ENCODE results near the gene AFG1L.

AFG1L gene

GRCh38 chr6:108549741-108550140 lies 254.9 kb downstream of the AFG1L start:
- Histone ChIP-seq H3K4me3 (ENCODE audit: low read depth in 1 of 2, low read length in 1 of 2) (no peak overlapping the region), H3K4me1 (ENCODE audit: control insufficient read depth in 1 of 2, insufficient read depth in 1 of 2, low read depth in 1 of 2, low read length in 1 of 2) (no peaks in the 10 kb centered on the region), H3K9me3 (no peaks in the 10 kb centered on the region), H3K27me3 (no peaks in the 10 kb centered on the region), H3K27ac (no peak overlapping the region), H3K36me3 (no peaks in the 10 kb centered on the region)
- TF ChIP-seq, protein P1, sequence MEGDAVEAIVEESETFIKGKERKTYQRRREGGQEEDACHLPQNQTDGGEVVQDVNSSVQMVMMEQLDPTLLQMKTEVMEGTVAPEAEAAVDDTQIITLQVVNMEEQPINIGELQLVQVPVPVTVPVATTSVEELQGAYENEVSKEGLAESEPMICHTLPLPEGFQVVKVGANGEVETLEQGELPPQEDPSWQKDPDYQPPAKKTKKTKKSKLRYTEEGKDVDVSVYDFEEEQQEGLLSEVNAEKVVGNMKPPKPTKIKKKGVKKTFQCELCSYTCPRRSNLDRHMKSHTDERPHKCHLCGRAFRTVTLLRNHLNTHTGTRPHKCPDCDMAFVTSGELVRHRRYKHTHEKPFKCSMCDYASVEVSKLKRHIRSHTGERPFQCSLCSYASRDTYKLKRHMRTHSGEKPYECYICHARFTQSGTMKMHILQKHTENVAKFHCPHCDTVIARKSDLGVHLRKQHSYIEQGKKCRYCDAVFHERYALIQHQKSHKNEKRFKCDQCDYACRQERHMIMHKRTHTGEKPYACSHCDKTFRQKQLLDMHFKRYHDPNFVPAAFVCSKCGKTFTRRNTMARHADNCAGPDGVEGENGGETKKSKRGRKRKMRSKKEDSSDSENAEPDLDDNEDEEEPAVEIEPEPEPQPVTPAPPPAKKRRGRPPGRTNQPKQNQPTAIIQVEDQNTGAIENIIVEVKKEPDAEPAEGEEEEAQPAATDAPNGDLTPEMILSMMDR (IDR thresholded peaks at IDR 0.05) = no peak

GRCh38 chr6:108550256-108550655 lies 255.4 kb downstream of the AFG1L start:
- Histone ChIP-seq H3K27me3 (no peaks in the 10 kb centered on the region), H3K36me3 (no peaks in the 10 kb centered on the region), H3K4me3 (ENCODE audit: low read depth in 1 of 2, low read length in 1 of 2) (no peak overlapping the region), H3K9me3 (no peaks in the 10 kb centered on the region), H3K27ac (no peak overlapping the region), H3K4me1 (ENCODE audit: control insufficient read depth in 1 of 2, insufficient read depth in 1 of 2, low read depth in 1 of 2, low read length in 1 of 2) (no peaks in the 10 kb centered on the region)
- TF ChIP-seq, protein P1 (IDR thresholded peaks at IDR 0.05) = no peak

- no peak overlapping the region for H3K4me3 ChIP-seq (ENCODE audit: low read depth in 1 of 2, low read length in 1 of 2)
- H3K27me3 ChIP-seq = peaks cover 10% of the 10 kb centered on the region
- no peaks in the 10 kb centered on the region for H3K36me3 ChIP-seq
- peaks cover 8 to 12% of the 10 kb centered on the region in 2 experiments for H3K4me1 ChIP-seq (ENCODE audit: control insufficient read depth in 1 of 2, insufficient read depth in 1 of 2, low read depth in 1 of 2, low read length in 1 of 2)
- TF ChIP-seq, protein P1 (IDR thresholded peaks at IDR 0.05) = no peak
- no peaks in the 10 kb centered on the region for H3K9me3 ChIP-seq
- no peak overlapping the region for H3K27ac ChIP-seq
Observed at GRCh38 chr6:108555399-108556052, 260.7 kb downstream of the AFG1L start.

DNA sequence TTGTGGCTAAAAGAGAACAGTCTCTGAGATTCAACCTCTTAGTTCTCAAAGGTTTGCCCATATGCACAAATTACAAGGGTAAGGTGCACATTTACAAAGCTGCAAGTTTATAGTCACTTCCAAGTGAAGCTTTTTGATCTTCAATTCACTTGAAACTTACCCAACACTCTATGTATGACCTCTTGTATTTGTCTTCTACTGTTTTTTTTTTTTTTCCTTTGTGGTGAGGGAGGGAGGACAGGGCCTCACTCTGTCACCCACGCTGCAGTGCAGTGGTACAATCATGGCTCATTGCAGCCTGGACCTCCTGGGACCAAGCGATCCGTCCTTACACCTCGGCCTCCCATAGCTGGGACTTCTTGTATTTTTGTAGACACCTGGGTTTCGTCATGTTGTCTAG lies 261.4 kb downstream of the AFG1L start:
- Histone ChIP-seq H3K36me3 (no peaks in the 10 kb centered on the region), H3K9me3 (no peaks in the 10 kb centered on the region)
- TF ChIP-seq, protein P1 (IDR thresholded peaks at IDR 0.05) = no peak

GRCh38 chr6:108556866-108557493 lies 262.1 kb downstream of the AFG1L start:
- Histone ChIP-seq H3K4me3 (ENCODE audit: low read depth in 1 of 2, low read length in 1 of 2) (peak overlapping the region; percentile 81 to 91), H3K9me3 (no peaks in the 10 kb centered on the region), H3K36me3 (no peaks in the 10 kb centered on the region), H3K27ac (peak overlapping the region; percentile 99), H3K4me1 (ENCODE audit: control insufficient read depth in 1 of 2, insufficient read depth in 1 of 2, low read depth in 1 of 2, low read length in 1 of 2) (peaks cover 8 to 12% of the 10 kb centered on the region in 2 experiments), H3K27me3 (peaks cover 10% of the 10 kb centered on the region)
- TF ChIP-seq, protein P1 (IDR thresholded peaks at IDR 0.05) = no peak

More for the DNA sequence above, 261.4 kb downstream of the AFG1L start:
- peaks cover 10% of the 10 kb centered on the region for H3K27me3 ChIP-seq
- H3K4me3 ChIP-seq (ENCODE audit: low read depth in 1 of 2, low read length in 1 of 2) = no peak overlapping the region
- peaks cover 8 to 12% of the 10 kb centered on the region in 2 experiments for H3K4me1 ChIP-seq (ENCODE audit: control insufficient read depth in 1 of 2, insufficient read depth in 1 of 2, low read depth in 1 of 2, low read length in 1 of 2)
- H3K27ac ChIP-seq = no peak overlapping the region
